ENCODE results near the gene ZBTB46.

ZBTB46 gene

GRCh38 chr20:63765082-63765873, 65.8 kb downstream of the ZBTB46 start:
- DNase-seq: no peak

- DNase-seq: no peak
These were observed 71.6 kb downstream of the ZBTB46 start for GRCh38 chr20:63759377-63759901.

- no peak for DNase-seq
These were observed 72.9 kb downstream of the ZBTB46 start for GRCh38 chr20:63758152-63758551.

GRCh38 chr20:63756648-63756991, 74.4 kb downstream of the ZBTB46 start:
- DNase-seq: no peak

GRCh38 chr20:63755933-63756647, 75.0 kb downstream of the ZBTB46 start:
- no peak for DNase-seq

GRCh38 chr20:63754008-63754407, 77.1 kb downstream of the ZBTB46 start:
- no peak for DNase-seq

DNA sequence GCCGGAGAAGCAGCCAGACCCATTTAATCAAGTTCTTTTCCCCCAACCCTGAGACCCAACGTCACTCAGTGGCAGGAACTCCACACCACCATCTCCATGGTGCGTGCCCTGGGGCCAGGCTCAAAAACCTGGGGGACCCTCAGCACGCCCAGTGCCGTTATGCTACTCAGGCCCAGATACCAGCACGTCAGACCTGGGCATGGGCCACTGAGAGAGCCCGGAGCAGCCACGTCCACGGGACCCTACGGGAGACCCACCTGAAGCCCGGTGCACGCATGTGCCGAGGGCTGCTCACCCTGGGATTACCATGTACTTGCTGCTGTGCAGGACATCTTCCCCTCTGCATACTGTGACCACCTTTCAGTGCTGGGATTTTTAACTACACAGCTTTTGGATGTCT, 77.7 kb downstream of the ZBTB46 start:
- DNase-seq: no peak

DNA sequence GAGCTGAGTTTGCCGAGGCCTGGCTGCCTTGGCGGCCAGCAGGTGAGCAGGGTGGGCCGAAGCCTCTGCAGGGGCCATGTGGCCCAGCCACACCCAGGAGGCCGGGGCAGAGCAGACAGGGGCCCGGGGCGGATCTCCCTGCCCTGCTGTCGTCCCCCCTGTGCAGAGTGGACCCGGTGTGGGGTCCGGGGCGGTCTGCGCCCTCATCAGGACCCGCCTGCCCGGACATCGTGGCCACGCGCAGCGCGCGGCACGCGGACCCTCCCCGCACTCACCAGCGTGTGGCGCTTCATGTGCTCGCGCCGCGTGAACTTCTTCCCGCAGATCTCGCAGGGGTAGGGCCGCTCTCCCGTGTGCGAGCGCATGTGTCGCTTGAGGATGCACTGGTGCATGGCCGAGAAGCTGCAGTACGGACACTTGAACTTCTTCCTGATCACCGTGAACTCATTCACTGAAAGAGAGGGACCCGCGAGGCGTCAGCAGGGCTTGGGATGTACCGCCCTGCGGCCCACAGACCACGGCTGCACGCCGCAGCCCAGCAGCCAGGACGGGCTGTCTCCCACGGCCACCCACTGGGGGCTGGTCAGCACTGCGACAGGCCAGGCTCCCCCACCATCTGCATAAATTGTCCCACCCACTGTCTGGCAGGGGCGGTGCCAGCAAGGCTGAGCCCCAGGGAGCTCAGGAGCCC, 78.5 kb downstream of the ZBTB46 start:
- DNase-seq: no peak

- no peak for DNase-seq
These were observed 79.4 kb downstream of the ZBTB46 start for GRCh38 chr20:63751471-63752271.

DNA sequence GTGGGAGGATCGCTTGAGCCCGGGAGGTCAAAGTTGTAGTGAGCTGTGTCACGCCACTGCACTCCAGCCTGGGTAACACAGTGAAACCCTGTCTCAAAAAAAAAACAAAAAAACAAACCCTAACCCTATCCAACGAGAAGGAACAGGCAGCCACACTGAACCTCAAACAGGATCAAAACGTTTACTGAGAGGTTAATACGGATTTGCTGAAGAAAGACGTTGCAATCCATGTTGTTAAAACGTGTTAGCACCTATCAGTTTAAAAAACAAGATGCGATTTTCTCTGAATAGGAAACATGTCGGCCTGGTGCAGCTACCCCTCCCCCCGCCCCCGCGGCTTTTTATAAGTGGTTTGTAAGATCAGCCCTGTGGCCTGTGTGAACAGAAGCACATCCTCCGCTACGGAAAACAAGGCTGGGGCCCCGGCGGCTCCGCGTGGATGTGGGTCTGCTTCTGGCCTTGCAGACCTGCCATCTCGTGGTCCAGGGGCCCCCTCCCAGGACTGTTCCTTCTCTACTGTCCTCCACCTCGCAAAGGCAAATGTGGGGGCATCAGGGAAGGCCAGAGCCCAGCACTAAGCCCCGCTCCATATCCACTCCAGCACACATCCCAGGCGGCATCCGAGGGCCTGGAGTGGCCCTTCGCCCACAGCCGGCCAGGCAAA, 80.1 kb downstream of the ZBTB46 start:
- DNase-seq: no peak

GRCh38 chr20:63749597-63750508, 81.2 kb downstream of the ZBTB46 start:
- DNase-seq: no peak

- no peak for DNase-seq
These were observed 82.2 kb downstream of the ZBTB46 start for GRCh38 chr20:63748934-63749270.

GRCh38 chr20:63748070-63748933, 82.8 kb downstream of the ZBTB46 start:
- no peak for DNase-seq

DNA sequence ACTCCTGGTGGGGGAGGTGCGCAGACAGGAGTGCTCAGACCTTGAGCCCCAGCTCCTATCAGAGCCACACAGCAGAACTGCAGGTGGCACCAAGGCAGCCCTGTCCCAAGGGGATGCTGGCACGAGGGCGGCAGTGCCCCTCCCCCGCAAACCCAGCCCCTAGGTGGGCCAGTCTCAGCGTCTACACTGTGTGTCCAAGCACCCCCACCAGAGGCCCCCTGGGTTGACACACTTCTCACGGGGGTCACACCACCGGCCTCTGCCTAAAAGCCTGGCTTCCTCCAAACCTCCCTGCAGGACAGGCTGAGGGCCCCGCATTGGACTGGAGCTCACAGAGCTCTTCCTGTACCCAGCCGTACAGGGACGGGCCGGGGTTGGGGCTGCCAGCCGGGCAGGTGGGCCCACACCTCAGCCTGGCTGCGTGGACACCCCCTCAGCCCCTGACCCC, 83.4 kb downstream of the ZBTB46 start:
- DNase-seq: no peak

DNA sequence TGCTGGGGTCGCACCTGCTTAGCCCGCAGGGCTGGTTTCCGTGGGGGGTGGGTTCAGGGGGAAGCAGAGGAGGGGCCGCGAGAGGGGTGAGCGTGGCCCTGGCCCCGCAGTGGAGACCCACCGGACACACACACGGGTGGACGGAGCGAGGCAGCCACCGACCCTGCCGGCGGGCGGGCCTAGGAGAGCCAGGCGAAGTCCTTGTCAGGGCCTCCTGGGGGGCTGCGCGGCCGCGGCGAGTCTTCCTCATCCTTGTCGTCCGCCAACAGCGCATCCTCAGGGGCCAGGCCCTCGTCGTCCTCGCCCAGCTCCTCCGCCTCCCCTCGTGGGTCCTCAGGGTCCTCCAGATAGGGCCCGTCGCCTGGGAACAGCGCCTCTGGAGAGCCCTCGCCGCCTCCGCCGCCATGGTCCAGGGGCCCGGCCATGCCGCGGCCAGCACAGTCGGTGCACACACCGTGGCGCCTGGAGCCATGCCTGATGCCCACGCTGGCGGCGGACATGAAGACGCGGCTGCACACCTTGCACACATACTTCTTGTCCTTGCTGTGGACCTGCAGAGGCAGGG, 84.2 kb downstream of the ZBTB46 start:
- no peak for DNase-seq

- no peak for DNase-seq
These were observed 84.9 kb downstream of the ZBTB46 start for GRCh38 chr20:63745961-63746731.

DNA sequence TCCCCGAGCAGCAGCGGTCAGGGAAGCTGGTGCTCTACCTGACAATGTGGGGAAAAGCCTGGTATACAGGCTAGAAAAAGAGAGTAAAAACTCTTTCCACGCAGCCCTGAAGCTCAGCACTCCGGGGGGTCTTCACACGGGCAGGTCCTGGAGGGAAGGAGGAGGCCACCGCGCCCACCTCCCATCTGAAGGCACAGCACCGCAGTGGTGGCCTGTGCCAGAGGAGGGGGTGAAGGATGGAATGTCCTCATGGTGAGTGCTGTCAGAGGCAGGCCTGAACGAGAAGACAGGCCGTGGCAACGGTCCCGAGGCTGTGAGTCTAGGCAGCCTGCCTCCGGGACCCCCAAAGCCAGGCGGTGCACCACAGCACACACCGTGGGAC, 85.6 kb downstream of the ZBTB46 start:
- DNase-seq: no peak

GRCh38 chr20:63744574-63745423, 86.3 kb downstream of the ZBTB46 start:
- no peak for DNase-seq

All from hematopoietic multipotent progenitor cell treated with erythropoietin and hydrocortisone succinate and interleukin-3 and kit ligand, for 8 days (in vitro differentiated cells).